ELF-1 (cell line): ENCODE results near the gene AP3S2.
A peak's percentile ranks its signal among the peaks of the same experiment; 100 is the strongest.
"Not testable (repeated sequence)": the region's sequence is repeated elsewhere in the genome, so short reads cannot be mapped to it uniquely, and the experiment has no call there.

Experiments
- DNase-seq: peaks from one replicate; pipeline ENCODE4 v3.0.0-alpha.2; 2016; ENCODE audit warnings: low read depth, low spot score

Gene AP3S2

DNA sequence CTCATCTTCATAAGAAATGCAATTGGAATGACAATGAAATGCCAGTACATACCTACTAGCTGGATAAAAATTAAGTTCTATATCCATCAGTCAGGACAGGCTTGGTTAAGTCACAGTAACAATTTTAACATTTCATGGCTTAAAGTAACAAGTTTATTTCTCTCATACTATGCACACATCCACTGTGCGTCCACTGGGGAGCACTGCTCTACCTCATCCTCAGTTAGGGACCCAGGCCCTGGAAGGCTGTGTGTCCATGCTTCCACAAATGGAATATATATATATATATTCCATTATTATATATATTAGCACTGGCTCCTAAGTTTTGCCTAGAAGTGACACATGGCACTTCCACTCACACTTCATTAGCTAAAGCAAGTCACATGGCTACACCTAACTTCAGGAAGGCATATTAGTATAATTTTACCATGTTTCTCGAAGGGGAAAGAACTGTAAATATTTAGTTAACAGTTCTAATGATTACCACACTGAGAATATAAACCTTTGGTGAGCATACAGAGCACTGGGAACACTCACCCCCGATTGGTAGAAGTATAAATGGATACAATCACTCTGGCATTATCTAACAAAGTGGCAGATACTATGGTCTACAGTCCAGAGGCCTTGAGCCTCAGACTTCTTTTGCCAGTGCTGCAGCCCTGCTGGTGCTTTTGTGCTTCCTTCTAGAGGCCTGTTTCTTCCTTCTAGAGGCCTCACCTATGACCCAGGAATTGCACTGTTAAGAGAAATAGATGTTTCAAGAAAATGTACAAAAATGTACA is 28.6 kb downstream of the AP3S2 start:
- no peak for DNase-seq

DNA sequence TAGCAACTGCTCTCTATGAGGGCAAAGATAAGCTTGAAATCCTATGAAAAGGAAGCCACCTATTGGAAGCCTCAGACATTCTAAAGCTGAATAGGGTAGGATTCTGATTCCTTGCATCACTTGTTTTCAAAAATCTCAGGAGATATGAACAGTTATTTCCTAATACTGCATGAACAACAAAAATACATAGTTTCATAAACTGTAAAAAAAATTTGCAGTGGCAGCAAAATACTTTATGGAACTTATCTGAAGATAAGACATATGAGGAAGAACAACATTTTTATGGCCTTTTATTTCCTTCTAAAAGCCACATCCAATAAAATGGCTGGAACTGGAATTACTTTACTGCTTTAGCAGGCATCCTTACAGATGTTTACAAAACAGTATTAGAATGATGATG is 29.9 kb downstream of the AP3S2 start:
- DNase-seq, result no peak

DNA sequence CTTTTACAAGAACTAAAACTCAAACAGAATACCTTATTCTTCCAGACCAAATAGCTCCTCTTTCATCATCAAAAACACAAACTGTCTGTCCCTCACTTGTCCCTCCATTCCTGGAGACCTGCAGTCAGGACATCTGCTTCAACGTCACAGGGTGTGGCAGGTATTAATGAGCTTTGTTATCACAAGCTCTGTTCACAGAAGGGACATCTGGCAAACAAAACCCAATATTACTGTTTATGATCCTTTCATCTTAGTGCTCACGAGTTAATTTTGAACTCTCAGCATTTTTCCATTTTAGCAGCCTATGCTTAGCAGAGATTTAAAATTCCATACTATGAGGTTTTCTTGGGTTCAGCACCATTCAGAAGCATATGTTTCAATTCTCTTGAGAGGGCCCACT is 32.9 kb downstream of the AP3S2 start:
- DNase-seq, result no peak

DNA sequence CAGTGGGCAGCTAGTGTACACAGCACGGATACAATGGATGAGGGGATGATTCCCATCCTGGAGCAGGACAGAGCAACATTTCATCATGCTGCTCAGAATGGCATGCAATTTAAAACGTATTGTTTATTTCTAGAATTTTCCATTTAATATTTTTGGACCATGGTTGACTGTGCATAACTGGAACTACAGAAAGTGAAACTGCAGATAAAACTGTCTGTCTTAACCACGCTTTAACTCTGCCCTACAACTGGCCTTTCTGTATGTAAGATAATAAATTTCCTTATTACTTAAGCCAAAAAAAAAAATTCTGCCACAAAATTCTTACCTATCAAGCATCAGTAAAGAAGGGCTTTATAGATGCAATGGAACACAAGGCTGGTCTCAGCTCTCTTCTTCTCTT is 33.4 kb downstream of the AP3S2 start:
- DNase-seq, result no peak

DNA sequence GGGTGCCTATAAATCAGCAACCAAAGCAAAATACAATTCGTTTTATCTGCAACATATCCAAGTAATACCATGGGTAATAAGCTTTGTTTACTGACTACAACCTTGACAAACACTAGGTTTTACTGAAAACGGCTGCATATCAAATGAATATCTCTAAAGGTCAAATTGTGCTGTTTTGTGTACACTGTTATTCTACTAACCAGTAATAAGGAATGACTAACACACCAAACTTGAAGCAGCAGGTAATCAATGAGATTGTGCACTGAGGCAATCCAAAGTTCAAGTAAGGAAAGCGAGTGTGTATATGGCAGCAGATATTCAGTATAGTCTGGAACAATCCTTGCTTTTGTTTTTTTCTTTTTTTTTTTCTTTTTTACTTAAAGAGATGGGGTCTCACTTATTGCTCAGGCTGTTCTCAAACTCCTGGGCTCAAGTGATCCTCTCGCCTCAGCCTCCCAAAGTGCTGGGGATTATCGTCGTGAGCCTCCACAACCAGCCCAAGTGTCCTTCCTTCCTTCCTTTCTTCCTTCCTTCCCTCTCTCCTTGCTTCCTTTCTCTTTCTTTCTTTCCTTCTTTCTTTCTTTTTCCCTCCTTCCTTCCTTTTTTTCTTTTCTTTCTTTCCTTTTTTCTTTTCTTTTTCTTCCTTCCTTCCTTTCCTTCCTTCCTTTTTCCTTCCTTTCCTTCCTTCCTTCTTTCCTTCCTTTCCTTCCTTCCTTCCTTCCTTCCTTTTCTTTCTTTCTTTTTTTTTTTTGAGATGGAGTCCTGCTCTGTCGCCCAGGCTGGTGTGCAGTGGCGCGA is 34.9 kb downstream of the AP3S2 start:
- no peak for DNase-seq

DNA sequence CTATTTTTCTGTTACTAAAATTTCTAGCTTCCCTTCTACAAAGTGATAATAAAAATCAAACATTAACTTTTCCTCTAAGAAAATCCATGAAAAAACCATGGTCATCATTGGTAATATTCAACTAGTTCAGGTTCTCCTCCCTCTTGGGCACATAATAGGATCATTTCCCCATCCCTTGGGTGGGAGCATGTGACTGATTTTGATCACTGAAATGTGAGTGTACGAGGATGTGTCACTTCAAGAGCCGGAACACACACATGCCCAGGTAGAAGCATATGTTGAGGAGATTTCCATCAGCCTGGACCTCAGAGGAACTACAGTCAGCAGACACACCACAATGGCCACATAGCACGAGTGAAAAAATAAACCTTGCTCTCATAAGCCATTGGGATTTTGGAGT is 36.1 kb downstream of the AP3S2 start:
- DNase-seq, result no peak

DNA sequence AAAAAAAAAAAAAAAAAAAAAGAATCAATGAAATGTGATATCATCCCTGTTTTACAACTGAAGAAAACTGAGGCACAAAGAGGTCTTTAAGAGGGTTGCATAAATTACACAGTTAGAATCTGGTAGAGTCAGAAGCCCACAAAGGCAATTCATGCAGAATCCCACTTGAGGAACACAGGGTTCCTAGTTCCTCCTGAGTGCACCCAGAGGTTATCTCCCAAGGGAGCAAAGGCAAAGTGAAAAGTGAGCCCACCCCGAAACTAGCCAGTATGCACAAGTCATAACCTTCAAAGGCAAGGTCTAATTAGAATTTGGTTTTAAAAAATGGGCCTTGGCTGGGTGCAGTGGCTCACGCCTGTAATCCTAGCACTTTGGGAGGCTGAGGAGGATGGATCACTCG is 37.8 kb downstream of the AP3S2 start:
- DNase-seq, result no peak

DNA sequence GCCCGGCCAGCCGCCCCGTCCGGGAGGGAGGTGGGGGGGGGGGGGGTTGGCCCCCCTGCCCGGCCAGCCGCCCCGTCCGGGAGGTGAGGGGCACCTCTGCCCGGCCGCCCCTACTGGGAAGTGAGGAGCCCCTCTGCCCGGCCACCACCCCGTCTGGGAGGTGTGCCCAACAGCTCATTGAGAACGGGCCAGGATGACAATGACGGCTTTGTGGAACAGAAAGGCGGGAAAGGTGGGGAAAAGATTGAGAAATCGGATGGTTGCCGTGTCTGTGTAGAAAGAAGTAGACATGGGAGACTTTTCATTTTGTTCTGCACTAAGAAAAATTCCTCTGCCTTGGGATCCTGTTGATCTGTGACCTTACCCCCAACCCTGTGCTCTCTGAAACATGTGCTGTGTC is 38.9 kb downstream of the AP3S2 start:
- DNase-seq, result not testable (repeated sequence)

DNA sequence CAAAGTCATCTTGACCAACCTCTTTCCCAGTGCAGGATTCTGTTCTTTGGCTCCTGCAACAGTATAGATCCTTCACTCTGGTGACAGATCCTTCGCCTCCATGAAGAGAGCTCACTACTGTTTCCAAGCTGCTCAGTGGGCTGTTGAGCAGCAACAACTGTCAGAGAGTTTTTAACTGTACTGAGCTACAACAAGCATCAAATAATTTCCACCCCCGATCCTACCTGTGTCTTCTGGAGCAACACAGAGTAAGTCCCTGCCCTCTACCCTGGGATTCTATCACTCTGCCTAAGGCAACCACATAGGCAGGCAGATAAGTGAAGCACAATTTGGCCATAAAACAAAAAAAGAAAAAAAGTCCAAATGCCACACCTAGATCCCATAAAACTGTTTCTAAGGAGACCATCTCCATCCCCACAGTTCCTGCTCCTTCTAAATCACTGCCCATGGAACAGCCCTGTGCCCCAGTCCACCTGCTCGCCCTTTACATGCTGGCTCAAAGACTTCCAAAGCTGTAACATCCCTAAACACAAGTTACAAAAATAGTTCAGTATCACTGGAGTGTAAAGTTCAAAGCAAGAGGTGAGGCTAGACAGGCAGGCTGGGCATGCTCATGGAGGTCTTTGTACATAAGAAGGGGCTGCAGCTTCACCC is 41.3 kb downstream of the AP3S2 start:
- no peak for DNase-seq

DNA sequence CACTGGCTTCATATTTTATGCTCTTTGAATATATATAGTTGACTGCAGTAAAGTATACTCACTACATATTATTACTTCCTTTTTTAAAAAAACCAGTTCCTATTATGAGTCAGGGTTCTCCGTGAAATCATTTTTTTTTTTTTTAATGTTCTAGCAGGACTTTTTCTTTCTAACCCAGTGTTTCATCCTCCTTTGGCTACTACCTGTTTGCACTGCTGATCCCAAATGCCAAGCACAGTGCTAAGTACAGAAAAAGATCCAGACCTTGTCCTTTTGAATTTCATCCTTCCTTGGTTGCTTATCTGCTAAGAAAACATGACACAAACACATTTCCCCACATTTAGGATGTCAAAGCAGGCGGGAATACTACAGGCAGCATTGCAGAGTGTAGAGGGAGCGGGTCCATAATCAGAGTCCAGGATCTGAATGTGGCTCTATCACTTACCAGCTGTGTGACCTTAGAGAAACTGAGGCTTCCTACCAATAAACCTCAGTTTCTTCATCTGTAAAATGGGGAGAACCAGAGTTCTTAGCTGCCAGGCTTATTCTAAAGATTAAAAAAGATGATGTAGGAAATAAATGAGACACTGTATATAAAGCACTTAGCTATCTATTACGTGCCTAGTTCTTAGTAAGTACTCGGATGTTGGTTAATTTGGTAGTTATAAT is 42.0 kb downstream of the AP3S2 start:
- no peak for DNase-seq

DNA sequence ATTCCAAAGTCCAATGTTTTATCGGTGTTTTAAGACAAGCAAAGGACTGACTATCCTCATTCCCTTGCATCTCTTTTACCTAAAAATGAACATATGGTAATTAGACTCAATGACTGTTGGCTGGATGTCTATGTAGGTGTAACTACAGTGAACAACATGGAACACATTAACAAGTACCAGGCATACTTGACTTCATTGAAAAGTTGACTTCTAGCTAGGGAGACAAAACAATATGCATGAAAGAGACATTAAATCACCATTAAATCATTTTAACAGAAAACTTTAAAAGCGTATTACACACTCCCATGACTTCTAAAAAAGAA is 44.9 kb downstream of the AP3S2 start:
- no peak for DNase-seq

DNA sequence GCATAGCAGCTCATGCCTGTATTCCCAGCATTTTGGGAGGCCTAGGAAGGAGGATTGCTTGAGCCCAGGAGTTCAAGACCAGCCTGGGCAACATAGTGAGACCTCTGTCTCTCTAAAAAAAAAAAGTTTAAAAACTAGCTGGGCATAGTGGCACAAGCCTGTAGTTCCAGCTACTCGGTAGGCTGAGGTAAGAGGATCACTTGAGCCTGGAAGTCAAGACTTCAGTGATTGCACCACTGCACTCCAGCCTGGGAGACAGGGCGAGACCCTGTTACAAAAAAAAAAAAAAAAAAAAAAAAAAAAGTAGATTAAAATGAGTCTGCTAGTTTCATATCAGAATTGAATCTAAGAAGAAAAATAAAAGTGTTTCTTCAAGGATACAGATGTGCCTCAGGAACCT is 46.7 kb downstream of the AP3S2 start:
- no peak for DNase-seq

DNA sequence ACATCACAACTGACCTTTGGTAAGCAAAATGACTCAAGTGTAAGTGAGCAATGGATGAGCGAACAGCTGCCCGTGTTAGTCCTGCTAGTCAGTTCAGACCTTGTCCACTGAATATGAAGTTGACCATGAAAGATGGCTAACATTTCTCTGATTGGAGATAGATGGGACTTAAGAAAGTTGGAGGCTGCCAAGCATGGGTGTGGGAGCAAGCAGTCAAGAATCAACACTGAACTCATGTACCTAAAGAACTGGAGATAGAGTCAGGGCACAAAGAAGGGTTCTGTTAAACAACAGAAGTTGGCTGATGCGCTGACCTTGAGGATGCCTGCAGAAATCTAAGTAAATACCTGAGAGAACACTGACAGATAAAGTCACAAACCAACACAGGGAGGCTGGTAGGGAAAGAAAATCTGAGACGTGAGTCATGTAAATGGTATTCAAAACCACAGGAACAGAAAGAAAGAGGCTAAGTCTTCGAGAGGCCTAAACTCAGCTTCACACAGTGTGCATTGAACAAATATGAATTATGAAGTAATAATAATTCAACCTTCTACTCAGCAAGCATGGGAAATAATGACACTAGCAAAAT is 48.4 kb downstream of the AP3S2 start:
- DNase-seq, result no peak

DNA sequence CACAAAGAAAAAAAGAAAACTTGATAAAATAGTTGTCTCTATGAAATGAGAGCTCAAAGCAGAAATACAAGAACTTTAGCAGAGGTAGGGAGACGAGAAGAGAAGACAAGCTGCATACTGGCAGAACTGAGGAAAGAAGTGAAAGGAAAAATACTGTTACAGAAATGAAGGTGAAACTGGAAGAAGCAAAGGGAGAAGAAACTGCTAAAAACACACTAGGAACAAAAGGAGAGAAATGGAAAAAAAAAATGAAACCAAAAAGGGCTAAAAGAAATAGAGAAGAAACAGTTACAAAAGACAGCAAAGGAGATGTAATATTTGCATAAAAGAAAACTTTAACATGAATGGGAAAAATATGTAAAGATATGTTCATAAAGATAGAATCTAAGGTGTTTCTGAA is 51.8 kb downstream of the AP3S2 start:
- DNase-seq, result no peak

DNA sequence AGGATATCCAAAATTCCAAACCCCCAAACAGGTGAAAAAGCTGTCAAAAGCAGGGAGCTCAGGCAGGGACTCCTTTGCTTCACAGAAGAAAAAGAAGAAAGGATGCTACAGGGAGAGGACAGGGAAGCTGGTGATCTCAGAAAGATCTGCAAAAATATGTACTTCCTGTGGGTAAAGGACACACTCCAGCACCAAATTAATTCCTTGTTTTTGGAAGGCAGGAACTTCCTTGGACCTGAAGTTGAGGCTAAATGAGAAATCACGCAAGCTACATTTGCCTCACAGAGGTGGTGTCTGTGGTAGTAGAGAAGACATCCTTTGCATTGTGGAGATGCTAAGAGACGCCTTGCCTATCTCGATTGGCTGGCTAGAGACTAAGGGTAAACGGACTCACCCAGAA is 52.5 kb downstream of the AP3S2 start:
- DNase-seq, result no peak

DNA sequence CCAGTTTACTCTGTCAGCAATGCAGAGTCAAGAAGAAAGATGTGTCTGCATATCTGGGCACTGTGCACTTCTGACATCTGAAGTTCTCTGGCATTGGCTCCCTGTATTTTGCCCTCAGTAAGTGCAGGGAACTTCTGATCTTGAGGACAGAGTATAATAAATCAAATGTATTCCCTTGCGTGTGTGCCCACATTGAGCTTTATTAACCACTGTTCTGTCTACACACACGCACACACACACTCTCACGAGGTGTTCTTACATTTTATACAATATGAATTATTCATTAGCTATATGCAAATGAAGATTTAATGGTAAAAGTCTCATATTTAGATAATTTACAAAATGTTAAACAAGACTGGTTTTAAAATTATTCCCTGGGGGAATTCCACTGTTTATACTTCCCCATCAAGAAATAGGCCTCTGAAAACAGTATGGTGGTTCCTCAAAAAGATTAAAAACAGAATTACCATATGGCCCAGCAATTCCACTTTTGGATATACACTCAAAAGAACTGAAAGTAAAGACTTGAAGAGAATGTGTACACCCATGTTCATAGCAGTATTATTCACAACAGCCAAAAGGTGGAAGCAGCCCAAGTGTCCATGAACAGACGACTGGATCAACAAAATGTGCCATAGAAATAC is 54.5 kb downstream of the AP3S2 start:
- no peak for DNase-seq

DNA sequence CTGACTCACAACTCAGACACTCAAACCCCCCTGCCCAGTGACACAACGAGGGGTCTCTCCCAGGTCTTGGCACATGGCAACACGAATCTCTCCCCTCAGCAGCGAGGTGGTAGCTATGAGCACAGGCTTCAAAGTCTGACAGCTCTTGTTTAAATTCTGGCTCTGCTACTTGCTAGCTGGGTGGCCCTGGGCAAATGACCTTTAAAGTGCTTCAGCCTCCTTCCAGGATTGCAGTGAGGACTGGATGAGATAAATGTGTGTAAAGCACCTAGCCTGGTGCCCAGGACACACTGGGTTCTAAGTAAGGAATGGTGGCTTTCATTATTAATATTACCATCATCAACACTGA is 56.0 kb downstream of the AP3S2 start:
- DNase-seq, result no peak

DNA sequence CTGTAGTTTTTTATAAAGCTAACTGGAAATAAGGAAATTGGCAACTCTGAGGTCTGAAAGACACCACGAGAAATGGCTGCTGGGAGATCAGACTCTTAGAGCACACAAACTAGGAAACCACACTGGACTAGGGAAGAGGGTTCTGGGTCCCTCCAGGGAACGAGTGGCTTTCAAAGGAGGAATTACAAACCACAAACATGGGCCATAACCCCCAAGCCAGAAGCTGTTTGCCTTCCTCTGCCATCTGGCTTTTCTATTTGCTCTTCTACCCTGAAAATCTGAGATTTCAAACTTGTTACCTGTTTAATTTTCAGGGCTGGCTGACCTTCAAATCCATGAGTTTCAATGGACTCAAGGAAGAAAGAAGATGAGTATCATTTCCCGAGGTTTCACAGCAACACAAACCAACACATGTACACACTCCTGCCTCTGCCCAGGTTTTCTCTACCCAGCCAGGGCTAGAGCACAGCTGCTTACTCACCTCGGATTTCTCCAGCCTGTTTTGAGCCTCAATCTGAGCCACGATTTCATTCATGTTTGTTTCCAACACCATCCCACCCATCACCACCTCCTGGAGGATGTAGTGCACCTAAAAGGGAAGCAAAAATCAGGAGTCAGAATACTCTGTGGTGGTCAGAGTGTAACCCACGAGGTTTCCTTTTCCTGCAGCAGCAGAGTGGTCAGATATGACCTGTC is 56.5 kb downstream of the AP3S2 start:
- DNase-seq, result no peak

DNA sequence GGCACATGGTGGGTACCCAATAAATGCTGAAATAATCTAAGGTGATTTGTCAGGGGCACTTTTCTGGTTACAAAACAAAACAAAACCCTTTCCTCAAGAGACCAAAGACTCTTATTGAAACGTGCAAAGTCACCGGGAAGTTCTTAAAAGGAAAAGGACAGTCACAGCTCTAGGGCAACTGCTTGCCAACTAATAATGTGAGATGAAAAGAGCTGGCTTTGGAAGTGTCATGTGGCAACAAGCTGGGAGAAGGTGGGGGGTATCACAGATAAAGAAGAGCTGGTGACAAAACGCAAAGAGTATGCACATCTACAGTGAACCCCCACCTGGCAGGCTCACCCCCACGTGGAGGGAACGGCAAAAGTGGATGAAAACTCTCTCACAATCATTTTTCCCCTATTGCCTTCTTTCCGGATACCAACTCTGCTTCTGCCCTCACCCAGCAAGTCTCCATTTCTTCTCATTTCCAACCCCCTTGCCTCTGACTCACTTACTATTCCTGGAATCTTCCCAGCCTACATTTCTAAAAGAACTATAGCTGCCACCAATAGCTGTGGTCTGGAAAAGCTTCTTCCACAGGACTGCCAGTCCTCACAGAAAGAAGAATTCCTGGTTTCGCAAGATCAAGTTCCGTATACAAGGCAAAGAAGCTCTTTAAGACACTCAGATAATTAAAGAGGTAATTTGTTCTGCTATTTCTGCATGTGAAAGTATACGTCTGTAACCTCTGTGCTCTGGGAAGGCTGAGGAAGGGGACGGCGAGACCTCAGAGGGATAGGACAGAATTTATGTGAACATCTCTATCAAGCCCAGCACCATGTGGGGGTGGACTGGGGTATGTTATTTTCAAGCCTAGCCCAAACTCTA is 57.3 kb downstream of the AP3S2 start:
- DNase-seq, result peak; percentile 23

DNA sequence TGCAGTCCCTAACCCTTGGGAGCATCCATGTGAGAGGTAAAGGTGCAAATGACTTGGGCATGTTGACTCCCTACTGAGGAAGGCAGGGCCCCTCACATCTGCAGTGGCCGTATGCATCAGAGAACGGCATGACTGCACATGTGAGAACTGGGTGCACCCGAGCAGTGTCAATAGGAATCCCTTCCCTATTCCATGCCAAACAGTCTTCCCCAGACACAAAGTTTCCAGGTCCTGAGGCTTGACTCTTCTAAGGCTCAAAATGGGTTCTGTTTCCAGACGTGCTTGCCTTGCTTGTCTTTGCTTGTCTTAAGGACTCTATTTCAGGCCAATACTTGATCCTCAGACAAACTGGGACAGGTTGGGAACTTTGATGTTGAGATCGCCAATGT is 58.6 kb downstream of the AP3S2 start:
- DNase-seq, result no peak
